A673 (cell line): Measurements from ENCODE around the gene GNAQ. TPM values are rescaled to one million over a fixed set of nuclear protein-coding genes. Genes with fewer than 3 reads are reported as not detected.
A peak's percentile ranks its signal among the peaks of the same experiment; 100 is the strongest.

Experiments used
- BruUV-seq: library from RNA; stranded (reverse); fragments of 400-500 nt; replicated peaks from 2 replicates; lab custom pipeline; 2021; lab: Mats Ljungman, UMichigan
- CTCF ChIA-PET: fragments of 300-600 bp; sonication (Branson Sonifier 250); formaldehyde crosslinking; loops from one replicate; lab custom pipeline; 2022; ENCODE audit warnings: antibody characterized with exemption; lab: Charles Lee
- POLR2A ChIA-PET: fragments of 300-600 bp; sonication (Branson Sonifier 250); formaldehyde crosslinking; loops from one replicate; lab custom pipeline; 2022; ENCODE audit warnings: antibody characterized with exemption; ENCODE audit not compliant: low non-redundant PET; lab: Charles Lee
- DNase-seq: peaks from one replicate; pipeline ENCODE4 v3.0.0-alpha.2; 2015; ENCODE audit warnings: low spot score
- H3K27ac ChIP-seq: fragments of 200-600 bp; sonication (generic); 2 replicates; pipeline ENCODE4 v1.5.1; 2016; ENCODE audit warnings: mixed run types, low read depth, mild to moderate bottlenecking, mixed read lengths, antibody characterized with exemption, low read length; ENCODE audit not compliant: poor library complexity, severe bottlenecking
- H3K27me3 ChIP-seq: fragments of 200-600 bp; sonication (generic); replicated peaks from 2 replicates; pipeline ENCODE4 v1.6.1; 2017; ENCODE audit warnings: mixed run types, low read depth, mild to moderate bottlenecking, mixed read lengths, antibody characterized with exemption, low read length; ENCODE audit not compliant: insufficient read depth, poor library complexity
- H3K36me3 ChIP-seq: fragments of 200-600 bp; sonication (generic); 2 replicates; pipeline ENCODE4 v1.6.1; 2016; ENCODE audit warnings: mixed run types, mild to moderate bottlenecking, mixed read lengths, antibody characterized with exemption, low read length; ENCODE audit not compliant: insufficient read depth, poor library complexity, severe bottlenecking
- H3K4me1 ChIP-seq: fragments of 200-600 bp; sonication (generic); 2 replicates; pipeline ENCODE4 v1.6.1; 2017; ENCODE audit warnings: mixed run types, mild to moderate bottlenecking, mixed read lengths, antibody characterized with exemption, low read length; ENCODE audit not compliant: insufficient read depth, poor library complexity, severe bottlenecking
- H3K4me3 ChIP-seq: fragments of 200-600 bp; sonication (generic); 2 replicates; pipeline ENCODE4 v1.5.1; 2016; ENCODE audit warnings: low read depth, mixed run types, mild to moderate bottlenecking, mixed read lengths, low read length; ENCODE audit not compliant: poor library complexity, severe bottlenecking
- H3K9me3 ChIP-seq: fragments of 200-600 bp; sonication (generic); 2 replicates; pipeline ENCODE4 v1.6.1; 2016; ENCODE audit warnings: mixed run types, low read depth, mild to moderate bottlenecking, mixed read lengths, antibody characterized with exemption, low read length; ENCODE audit not compliant: poor library complexity, severe bottlenecking
- CTCF ChIP-seq: fragments of 300-800, 200-600 bp; sonication (generic); conservative IDR thresholded peaks from 2 replicates; pipeline ENCODE4 v1.5.1; 2017; ENCODE audit warnings: low read depth, mild to moderate bottlenecking, antibody characterized with exemption, low read length, moderate library complexity, mixed read lengths
- EZH2 ChIP-seq: fragments of 200-600 bp; sonication (generic); IDR thresholded peaks from 2 replicates; pipeline ENCODE4 v1.6.1; 2017; ENCODE audit warnings: borderline replicate concordance, low read depth, mild to moderate bottlenecking, mixed read lengths, antibody characterized with exemption, low read length; ENCODE audit not compliant: poor library complexity, severe bottlenecking
- intact Hi-C: fragments of 100-400 bp; cut with micrococcal nuclease; formaldehyde crosslinking; loops from one replicate; pipeline ENCODE4 v1.10.0; 2022; ENCODE audit not compliant: unreplicated experiment
- total RNA-seq: library from RNA; stranded (reverse); gene quantifications from 2 replicates; pipeline ENCODE4 v1.2.3, GENCODE V29; 2021

The GNAQ gene
- total RNA-seq, 1 experiment from 2014 or later, result 69.9 TPM

GRCh38 chr9:77853716-77854115 lies 177.9 kb downstream of the GNAQ start:
- TF ChIP-seq EZH2, result no peak
- no peak for TF ChIP-seq CTCF
- Histone ChIP-seq H3K36me3 (no peaks in the 10 kb centered on the region), H3K9me3 (no peaks in the 10 kb centered on the region), H3K4me1 (peaks cover 7% of the 10 kb centered on the region), H3K27me3 (no peaks in the 10 kb centered on the region), H3K4me3 (no peak overlapping the region), H3K27ac (no peak overlapping the region)
- BruUV-seq, result no TSS peak
- CTCF ChIA-PET, result no interaction called here
- POLR2A ChIA-PET, result no interaction called here
- intact Hi-C loops, result no loop called here
- DNase-seq, result no peak

- H3K27me3 ChIP-seq, result no peaks in the 10 kb centered on the region
- intact Hi-C loops, result no loop called here
These were observed 179.6 kb downstream of the GNAQ start for GRCh38 chr9:77851882-77852595.

GRCh38 chr9:77848897-77849296 lies 182.7 kb downstream of the GNAQ start:
- Histone ChIP-seq H3K27me3 (no peaks in the 10 kb centered on the region), H3K36me3 (no peaks in the 10 kb centered on the region), H3K4me1 (peaks cover 19% of the 10 kb centered on the region), H3K9me3 (no peaks in the 10 kb centered on the region), H3K27ac (no peak overlapping the region), H3K4me3 (no peak overlapping the region)
- ChIA-PET CTCF (no interaction called here), POLR2A (no interaction called here)
- intact Hi-C loops, result no loop called here
- TF ChIP-seq EZH2 (no peak), CTCF (no peak)
- no TSS peak for BruUV-seq
- DNase-seq, result peak; percentile 55

More at GRCh38 chr9:77851882-77852595, 179.6 kb downstream of the GNAQ start:
- ChIA-PET CTCF (no interaction called here), POLR2A (no interaction called here)
- Histone ChIP-seq H3K4me1 (peaks cover 16% of the 10 kb centered on the region), H3K36me3 (no peaks in the 10 kb centered on the region), H3K4me3 (no peak overlapping the region), H3K9me3 (no peaks in the 10 kb centered on the region), H3K27ac (no peak overlapping the region)
- no peak for TF ChIP-seq EZH2
- no peak for TF ChIP-seq CTCF
- no peak for DNase-seq
- no TSS peak for BruUV-seq
